GM19099 (cell line): Measurements from ENCODE around the gene ARHGAP18.

Experiments used
- POLR2A ChIP-seq: IDR thresholded peaks from 3 replicates; pipeline ENCODE4 v1.6.1; 2011; ENCODE audit warnings: low read depth; ENCODE audit not compliant: insufficient read length; ENCODE audit errors: extremely low read depth

ARHGAP18 gene

DNA sequence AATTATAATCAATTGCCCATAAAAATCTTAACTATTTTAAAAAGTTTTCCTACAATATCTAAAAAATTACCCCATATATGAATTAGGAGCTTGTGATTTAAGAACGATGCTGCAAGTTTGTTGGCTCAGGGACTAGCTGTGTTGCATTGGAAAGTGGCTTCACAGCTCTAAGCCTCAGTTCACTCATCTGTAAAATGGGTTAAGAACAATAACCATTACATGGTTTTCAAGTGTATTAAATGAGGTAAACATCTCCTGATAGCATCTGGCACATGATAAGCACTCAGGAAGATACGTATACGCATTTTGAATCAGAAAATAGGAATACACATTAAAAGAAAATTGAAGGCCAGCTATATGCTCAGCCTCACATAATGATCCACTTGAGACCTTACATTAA lies 76.4 kb downstream of the ARHGAP18 start:
- no peak for TF ChIP-seq POLR2A

- TF ChIP-seq POLR2A: no peak
Measured at GRCh38 chr6:129632172-129632613, 77.8 kb downstream of the ARHGAP18 start.

- TF ChIP-seq POLR2A: no peak
Measured at GRCh38 chr6:129631070-129631469, 78.9 kb downstream of the ARHGAP18 start.

- TF ChIP-seq POLR2A: no peak
Measured at GRCh38 chr6:129630596-129630995, 79.4 kb downstream of the ARHGAP18 start.

- no peak for TF ChIP-seq POLR2A
Measured at GRCh38 chr6:129628101-129628815, 81.7 kb downstream of the ARHGAP18 start.

GRCh38 chr6:129624488-129624887 lies 85.5 kb downstream of the ARHGAP18 start:
- no peak for TF ChIP-seq POLR2A

GRCh38 chr6:129623008-129623732 lies 86.8 kb downstream of the ARHGAP18 start:
- TF ChIP-seq POLR2A: no peak

GRCh38 chr6:129621252-129621651 lies 88.7 kb downstream of the ARHGAP18 start:
- no peak for TF ChIP-seq POLR2A

DNA sequence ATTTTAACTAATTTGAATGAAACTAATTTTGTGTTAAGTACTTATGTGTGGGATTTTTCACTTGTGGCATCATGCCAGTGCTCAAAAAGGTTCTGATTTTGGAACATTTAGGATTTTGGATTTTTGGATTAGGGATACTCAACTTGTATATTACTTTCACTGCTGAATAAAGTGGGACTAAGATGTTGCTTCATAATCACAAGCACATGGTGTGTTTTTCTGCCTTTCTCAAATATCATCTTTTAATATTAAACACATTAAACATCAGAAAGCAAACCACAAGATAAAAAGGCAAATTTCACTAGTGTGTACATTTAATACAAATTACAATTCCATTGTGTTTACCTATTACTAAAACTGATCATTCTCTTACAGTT lies 89.8 kb downstream of the ARHGAP18 start:
- TF ChIP-seq POLR2A: no peak

GRCh38 chr6:129619579-129620233 lies 90.3 kb downstream of the ARHGAP18 start:
- no peak for TF ChIP-seq POLR2A

DNA sequence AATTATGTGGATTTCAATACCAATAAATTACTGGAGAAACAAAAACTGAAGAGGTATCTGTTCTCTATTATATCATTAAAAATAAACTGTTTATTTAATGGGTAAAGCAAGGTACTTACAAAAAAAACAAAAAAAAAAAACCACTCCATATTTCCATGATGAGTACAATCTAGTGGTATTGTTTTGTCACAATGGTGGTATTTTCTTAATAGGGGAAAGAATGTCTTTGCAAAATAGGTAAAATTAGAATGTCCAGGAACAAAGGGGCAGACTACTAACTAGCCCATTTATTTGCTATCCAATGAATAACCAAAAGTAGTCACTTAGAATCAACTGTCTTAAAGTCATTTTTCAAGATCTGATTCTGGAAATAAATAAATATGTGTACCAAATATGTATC lies 92.0 kb downstream of the ARHGAP18 start:
- TF ChIP-seq POLR2A: no peak

- TF ChIP-seq POLR2A: no peak
Measured at GRCh38 chr6:129615496-129615895, 94.5 kb downstream of the ARHGAP18 start.

DNA sequence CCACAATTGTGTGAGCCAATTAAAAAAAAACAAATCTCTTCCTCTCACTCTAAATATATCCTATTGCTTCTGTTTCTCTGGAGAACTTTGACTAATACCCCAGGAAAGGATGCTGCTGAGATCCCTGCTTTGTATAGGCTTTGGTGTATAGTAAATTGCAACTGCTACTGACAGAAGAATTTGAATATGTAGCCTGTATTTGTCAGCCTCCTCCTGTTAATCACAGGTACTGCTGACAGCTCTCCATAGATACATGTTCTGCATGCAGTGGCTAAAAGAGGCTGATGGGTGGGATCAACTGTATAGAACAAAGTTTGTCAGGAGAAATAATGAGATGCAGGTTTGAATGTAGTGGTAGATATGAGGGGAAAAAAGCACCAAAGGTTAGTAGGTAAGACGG lies 95.0 kb downstream of the ARHGAP18 start:
- TF ChIP-seq POLR2A: no peak

DNA sequence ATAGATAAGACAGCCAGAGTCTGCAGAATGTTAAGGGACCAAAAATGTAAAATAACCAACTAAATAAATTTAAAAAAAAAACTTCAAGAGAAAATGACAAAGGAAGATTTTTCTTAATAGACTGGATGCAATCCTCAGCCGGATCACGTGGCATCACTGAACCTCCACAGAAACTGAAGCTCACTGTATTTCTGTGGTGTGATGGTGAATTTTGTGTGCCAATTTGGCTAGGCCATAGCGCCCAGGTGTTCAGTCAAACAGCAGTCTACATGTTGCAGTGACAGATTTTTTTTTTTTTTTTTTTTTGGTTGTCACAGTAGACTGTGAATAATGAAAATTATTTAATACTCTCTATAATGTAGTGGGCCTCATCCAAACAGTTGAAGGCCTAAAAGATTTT lies 95.5 kb downstream of the ARHGAP18 start:
- no peak for TF ChIP-seq POLR2A

- no peak for TF ChIP-seq POLR2A
Measured at GRCh38 chr6:129612440-129612839, 97.5 kb downstream of the ARHGAP18 start.

- TF ChIP-seq POLR2A: no peak
Measured at GRCh38 chr6:129609635-129610034, 100.3 kb downstream of the ARHGAP18 start.
